Keratinocyte (primary cell): ENCODE results near the gene ENTPD8. TPM values are rescaled to one million over a fixed set of nuclear protein-coding genes. Genes with fewer than 3 reads are reported as not detected.

ENCODE experiments used
- DNase-seq: peaks from one replicate; pipeline ENCODE4 v3.0.0-alpha.2; 2011; ENCODE audit warnings: low read depth, missing footprints, low spot score
- FAIRE-seq: peaks from 2 replicates; lab custom pipeline; 2011; peaks lifted over from hg19 to GRCh38; lab: Jason Lieb, UNC
- H2AFZ ChIP-seq: 2 replicates; pipeline ENCODE4 v1.6.0; 2012; ENCODE audit warnings: low read length, control low read depth, inconsistent platforms; ENCODE audit not compliant: control insufficient read depth
- H3K27ac ChIP-seq: 2 replicates; pipeline ENCODE4 v1.5.1; 2011; ENCODE audit warnings: low read length; ENCODE audit not compliant: control insufficient read depth, insufficient read depth
- H3K27me3 ChIP-seq: 3 replicates; pipeline ENCODE4 v1.6.0; 2011; ENCODE audit warnings: low read length; ENCODE audit not compliant: control insufficient read depth, insufficient read depth; ENCODE audit errors: extremely low read depth
- H3K36me3 ChIP-seq, 2 experiments: 2 replicates in 1 of 2; 3 replicates in 1 of 2; pipeline ENCODE4 v1.5.1; 2011; ENCODE audit warnings: low read length in 2 of 2, mild to moderate bottlenecking in 1 of 2; ENCODE audit not compliant: control insufficient read depth in 2 of 2, insufficient read depth in 2 of 2; ENCODE audit errors: extremely low read depth in 1 of 2
- H3K4me1 ChIP-seq: 3 replicates; pipeline ENCODE4 v1.5.1; 2011; ENCODE audit warnings: low read length; ENCODE audit not compliant: control insufficient read depth, insufficient read depth; ENCODE audit errors: extremely low read depth
- H3K4me2 ChIP-seq: 3 replicates; pipeline ENCODE4 v1.6.0; 2011; ENCODE audit warnings: low read depth, low read length; ENCODE audit not compliant: control insufficient read depth, insufficient read depth; ENCODE audit errors: extremely low read depth
- H3K4me3 ChIP-seq, 3 experiments: fragments of 200-600 bp in 1 of 3; sonication (generic) in 1 of 3; 2 replicates in 2 of 3; 3 replicates in 1 of 3; pipeline ENCODE4 v1.5.1; 2011 to 2016; ENCODE audit warnings: low read length in 3 of 3, mild to moderate bottlenecking in 3 of 3, control low read depth in 2 of 3, inconsistent platforms in 1 of 3, low read depth in 1 of 3, mixed read lengths in 1 of 3, mixed run types in 1 of 3, moderate library complexity in 1 of 3; ENCODE audit not compliant: control insufficient read depth in 2 of 3, insufficient read depth in 2 of 3; ENCODE audit errors: extremely low read depth in 1 of 3
- H3K79me2 ChIP-seq: 2 replicates; pipeline ENCODE4 v1.6.0; 2012; ENCODE audit warnings: low read length; ENCODE audit not compliant: control insufficient read depth, insufficient read depth
- H3K9ac ChIP-seq: 3 replicates; pipeline ENCODE4 v1.6.0; 2011; ENCODE audit warnings: low read length; ENCODE audit not compliant: control insufficient read depth, insufficient read depth; ENCODE audit errors: extremely low read depth
- H3K9me1 ChIP-seq: 3 replicates; pipeline ENCODE4 v1.6.0; 2011; ENCODE audit warnings: low read length; ENCODE audit not compliant: control insufficient read depth, insufficient read depth; ENCODE audit errors: extremely low read depth
- H3K9me3 ChIP-seq: 2 replicates; pipeline ENCODE4 v1.5.1; 2012; ENCODE audit warnings: low read depth, low read length; ENCODE audit not compliant: control insufficient read depth
- H4K20me1 ChIP-seq: 3 replicates; pipeline ENCODE4 v1.6.0; 2011; ENCODE audit warnings: low read length; ENCODE audit not compliant: control insufficient read depth, insufficient read depth; ENCODE audit errors: extremely low read depth
- EZH2 ChIP-seq: IDR thresholded peaks from one replicate; pipeline ENCODE4 v1.6.1; 2012; ENCODE audit warnings: inconsistent platforms, mild to moderate bottlenecking, low read length, moderate library complexity
- dilution Hi-C: fragments of 300-500 bp; cut with MboI; formaldehyde crosslinking; loops from one replicate; pipeline ENCODE4 v1.7.0; 2020; ENCODE audit warnings: low sequenced_read_pairs; ENCODE audit not compliant: extremely low pct_ligation_motif_present
- polyA plus RNA-seq, 5 experiments: library from polyadenylated mRNA; depleted of rRNA in 3 of 5; stranded (reverse) in 3 of 5; stranded (forward) in 1 of 5; unstranded in 1 of 5; fragments of >200 nt; gene quantifications; 1 replicate in 1 of 5; 2 replicates in 3 of 5; 3 replicates in 1 of 5; pipeline versions ENCODE4 v1.2.1 to v1.2.3, GENCODE V29; 2011 to 2012; ENCODE audit warnings: missing spikeins in 2 of 5, low read depth in 1 of 5, low replicate concordance in 1 of 5
- TF ChIP-seq, protein P1 (sequence below), 3 experiments: IDR thresholded peaks in 1 of 3; conservative IDR thresholded peaks in 1 of 3; optimal IDR thresholded peaks in 1 of 3; 2 replicates in 2 of 3; 3 replicates in 1 of 3; pipeline versions ENCODE3 to v1.5.1; 2011; ENCODE audit warnings: low read length in 3 of 3, mild to moderate bottlenecking in 3 of 3, moderate library complexity in 2 of 3, control low read depth in 1 of 3, inconsistent platforms in 1 of 3; ENCODE audit not compliant: insufficient read depth in 2 of 3; ENCODE audit errors: extremely low read depth in 1 of 3

The ENTPD8 gene
- polyA plus RNA-seq, 1 donor (not counting 4 experiments of a cell fraction or from before 2014, with no cell fraction given), result not detected

DNA sequence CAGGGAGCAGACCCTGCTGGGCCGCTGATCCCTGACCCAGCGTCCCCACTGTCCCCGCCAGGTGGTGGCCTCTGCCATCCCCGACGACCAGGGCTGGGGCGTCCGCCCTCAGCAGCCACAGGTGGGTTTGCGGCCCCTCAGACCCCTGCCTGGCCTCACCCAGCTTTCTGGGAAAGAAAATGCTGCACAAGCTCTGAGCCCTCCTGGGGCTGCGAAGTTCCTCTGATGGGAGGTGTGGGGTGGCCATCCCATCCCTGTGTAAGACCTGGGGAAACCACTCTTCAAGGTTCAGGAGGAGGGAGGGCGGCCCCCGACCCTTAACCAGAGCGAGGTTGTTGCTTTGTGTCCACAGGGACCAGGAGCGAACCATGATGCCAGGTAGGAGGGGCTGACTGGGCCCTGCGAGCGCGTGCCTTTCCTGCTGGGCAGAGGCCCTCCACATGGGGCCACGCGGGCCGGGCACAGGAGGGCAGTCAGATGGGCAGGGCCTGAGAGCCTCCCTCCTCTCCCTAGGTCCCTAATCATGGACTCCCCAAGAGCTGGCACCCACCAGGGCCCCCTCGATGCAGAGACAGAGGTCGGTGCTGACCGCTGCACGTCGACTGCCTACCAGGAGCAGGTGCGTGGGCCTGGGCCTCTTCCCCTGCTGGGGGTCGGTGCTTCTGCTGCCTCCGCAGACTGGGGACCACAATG is 10.3 kb downstream of the ENTPD8 start:
- no peak overlapping the region for H3K4me2 ChIP-seq
- no peak overlapping the region for H3K4me3 ChIP-seq
- no peaks in the 10 kb centered on the region for H3K36me3 ChIP-seq
- no peaks in the 10 kb centered on the region for H3K79me2 ChIP-seq
- TF ChIP-seq, protein P1, sequence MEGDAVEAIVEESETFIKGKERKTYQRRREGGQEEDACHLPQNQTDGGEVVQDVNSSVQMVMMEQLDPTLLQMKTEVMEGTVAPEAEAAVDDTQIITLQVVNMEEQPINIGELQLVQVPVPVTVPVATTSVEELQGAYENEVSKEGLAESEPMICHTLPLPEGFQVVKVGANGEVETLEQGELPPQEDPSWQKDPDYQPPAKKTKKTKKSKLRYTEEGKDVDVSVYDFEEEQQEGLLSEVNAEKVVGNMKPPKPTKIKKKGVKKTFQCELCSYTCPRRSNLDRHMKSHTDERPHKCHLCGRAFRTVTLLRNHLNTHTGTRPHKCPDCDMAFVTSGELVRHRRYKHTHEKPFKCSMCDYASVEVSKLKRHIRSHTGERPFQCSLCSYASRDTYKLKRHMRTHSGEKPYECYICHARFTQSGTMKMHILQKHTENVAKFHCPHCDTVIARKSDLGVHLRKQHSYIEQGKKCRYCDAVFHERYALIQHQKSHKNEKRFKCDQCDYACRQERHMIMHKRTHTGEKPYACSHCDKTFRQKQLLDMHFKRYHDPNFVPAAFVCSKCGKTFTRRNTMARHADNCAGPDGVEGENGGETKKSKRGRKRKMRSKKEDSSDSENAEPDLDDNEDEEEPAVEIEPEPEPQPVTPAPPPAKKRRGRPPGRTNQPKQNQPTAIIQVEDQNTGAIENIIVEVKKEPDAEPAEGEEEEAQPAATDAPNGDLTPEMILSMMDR (optimal IDR thresholded peaks at IDR 0.05 in 1 of 3, IDR thresholded peaks at IDR 0.05 in 1 of 3, conservative IDR thresholded peaks at IDR 0.05 in 1 of 3; ENCODE audit: extremely low read depth in 1 of 3, insufficient read depth in 2 of 3, low read length in 3 of 3), result no peak
- no peak for TF ChIP-seq EZH2
- H3K27me3 ChIP-seq, result peaks cover 9% of the 10 kb centered on the region
- H3K9ac ChIP-seq, result no peak overlapping the region
- H4K20me1 ChIP-seq, result no peaks in the 10 kb centered on the region
- H3K9me1 ChIP-seq, result no peaks in the 10 kb centered on the region
- no peaks in the 10 kb centered on the region for H3K9me3 ChIP-seq
- H2AFZ ChIP-seq, result no peak overlapping the region
- DNase-seq, result no peak
- dilution Hi-C loops, result no loop called here
- H3K4me1 ChIP-seq, result no peaks in the 10 kb centered on the region
- H3K27ac ChIP-seq, result no peak overlapping the region
- FAIRE-seq, result no peak

DNA sequence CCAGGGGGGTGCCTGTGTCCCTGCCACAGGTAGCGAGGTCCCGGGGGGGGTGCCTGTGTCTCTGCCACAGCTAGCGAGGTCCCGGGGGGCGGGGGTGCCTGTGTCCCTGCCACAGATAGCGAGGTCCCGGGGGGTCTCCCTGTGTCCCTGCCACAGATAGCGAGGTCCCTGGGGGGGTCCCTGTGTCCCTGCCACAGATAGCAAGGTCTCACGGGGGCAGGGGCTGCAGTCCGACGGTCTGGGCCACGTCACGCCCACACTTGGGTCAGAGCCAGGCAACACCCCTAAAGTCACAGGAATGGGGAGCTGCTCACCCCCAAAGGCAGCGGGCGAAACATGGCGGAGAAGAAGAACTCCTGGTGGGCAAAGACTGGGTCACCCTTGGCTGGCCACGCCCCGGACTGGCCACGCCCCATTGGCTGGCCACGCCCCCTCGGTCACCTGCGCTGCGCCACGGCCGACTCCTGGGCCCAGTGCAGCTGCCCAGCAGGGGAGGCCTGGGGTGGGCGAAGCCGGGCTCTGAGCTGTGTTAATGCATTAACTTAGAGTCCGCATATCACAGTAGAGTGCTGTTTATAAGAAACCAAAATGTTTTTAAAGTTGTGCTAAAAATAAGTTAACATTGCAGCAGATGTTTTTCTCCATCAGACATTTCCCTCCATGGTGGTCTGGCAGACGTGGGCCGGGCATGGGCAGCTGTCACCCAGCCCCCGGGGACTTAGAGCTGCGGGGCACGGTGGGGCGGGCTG is 11.0 kb downstream of the ENTPD8 start:
- Histone ChIP-seq H4K20me1 (no peaks in the 10 kb centered on the region), H3K9me1 (no peaks in the 10 kb centered on the region), H3K27me3 (peaks cover 7% of the 10 kb centered on the region), H3K9ac (no peak overlapping the region), H3K4me3 (no peak overlapping the region), H3K9me3 (no peaks in the 10 kb centered on the region), H3K4me1 (peaks cover 6% of the 10 kb centered on the region), H3K36me3 (no peaks in the 10 kb centered on the region), H3K79me2 (no peaks in the 10 kb centered on the region), H3K4me2 (no peak overlapping the region), H3K27ac (no peak overlapping the region), H2AFZ (no peak overlapping the region)
- no peak for DNase-seq
- TF ChIP-seq, protein P1 (optimal IDR thresholded peaks at IDR 0.05 in 1 of 3, IDR thresholded peaks at IDR 0.05 in 1 of 3, conservative IDR thresholded peaks at IDR 0.05 in 1 of 3; ENCODE audit: extremely low read depth in 1 of 3, insufficient read depth in 2 of 3, low read length in 3 of 3), result no peak
- TF ChIP-seq EZH2, result no peak
- FAIRE-seq, result no peak
- dilution Hi-C loops, result no loop called here
